ENCODE data around the gene PRPF19.

Gene PRPF19

GRCh38 chr11:60937144-60937527 lies 30.8 kb upstream of the PRPF19 start:
- no peak for DNase-seq

GRCh38 chr11:60936467-60937143 lies 30.2 kb upstream of the PRPF19 start:
- DNase-seq = no peak

GRCh38 chr11:60935676-60936442 lies 29.5 kb upstream of the PRPF19 start:
- no peak for DNase-seq

- DNase-seq = no peak
These were observed 28.6 kb upstream of the PRPF19 start for GRCh38 chr11:60934790-60935605.

- DNase-seq = no peak
These were observed 27.9 kb upstream of the PRPF19 start for GRCh38 chr11:60934124-60934789.

GRCh38 chr11:60933416-60934123 lies 27.2 kb upstream of the PRPF19 start:
- DNase-seq = no peak

- DNase-seq = no peak
These were observed 26.4 kb upstream of the PRPF19 start for GRCh38 chr11:60932605-60933356.

- no peak for DNase-seq
These were observed 25.5 kb upstream of the PRPF19 start for GRCh38 chr11:60931917-60932316.

- no peak for DNase-seq
These were observed 24.0 kb upstream of the PRPF19 start for GRCh38 chr11:60930394-60930793.

GRCh38 chr11:60929764-60930163 lies 23.4 kb upstream of the PRPF19 start:
- DNase-seq = no peak

- no peak for DNase-seq
These were observed 22.2 kb upstream of the PRPF19 start for GRCh38 chr11:60928563-60929001.

GRCh38 chr11:60927600-60927999 lies 21.2 kb upstream of the PRPF19 start:
- no peak for DNase-seq

- DNase-seq = no peak
These were observed 20.7 kb upstream of the PRPF19 start for GRCh38 chr11:60927061-60927592.

- DNase-seq = peak in 1 of 2 experiments; percentile 23
These were observed 20.1 kb upstream of the PRPF19 start for GRCh38 chr11:60926500-60926899.

GRCh38 chr11:60925868-60926267 lies 19.5 kb upstream of the PRPF19 start:
- no peak for DNase-seq

- DNase-seq = no peak
These were observed 18.8 kb upstream of the PRPF19 start for GRCh38 chr11:60924906-60925853.

- peak in 1 of 2 experiments; percentile 55 for DNase-seq
These were observed 17.9 kb upstream of the PRPF19 start, which contains the start of gene TMEM132A for GRCh38 chr11:60924110-60924905. Gene TMEM132A, plus strand, starts transcription at chr11:60924460. Its CDS starts 174 bp downstream, at chr11:60924634.

GRCh38 chr11:60923800-60924109 lies 17.4 kb upstream of the PRPF19 start:
- DNase-seq = no peak

- DNase-seq = no peak
These were observed 16.9 kb upstream of the PRPF19 start for GRCh38 chr11:60923326-60923725.

All from cerebellar nuclear complex (tissue), 1 donor.